Transverse colon (tissue), 4 donors: ENCODE results near the gene FOXE3. TPM values are rescaled to one million over a fixed set of nuclear protein-coding genes. Genes with fewer than 3 reads are reported as not detected.

Experiments
- DNase-seq: peaks from one replicate; pipeline ENCODE4 v3.0.0-alpha.2; 2019
- H3K27ac ChIP-seq, 4 donors: fragments of 200-600 bp; sonication (generic); 2 replicates each; pipeline ENCODE4 v1.5.1; 2016 to 2018; ENCODE audit warnings: inconsistent platforms in 4 of 4
- H3K27me3 ChIP-seq: fragments of 200-600 bp; sonication (generic); 2 replicates; pipeline ENCODE4 v1.5.1; 2017; ENCODE audit warnings: inconsistent platforms
- H3K36me3 ChIP-seq, 4 donors: fragments of 200-600 bp; sonication (generic); 2 replicates each; pipeline ENCODE4 v1.5.1; 2017 to 2019; ENCODE audit warnings: inconsistent platforms in 4 of 4
- H3K4me1 ChIP-seq, 4 donors: fragments of 200-600 bp; sonication (generic); 2 replicates each; pipeline ENCODE4 v1.5.1; 2017 to 2020; ENCODE audit warnings: inconsistent platforms in 4 of 4
- H3K4me3 ChIP-seq, 4 donors: fragments of 200-600 bp; sonication (generic); 1 replicate in 1 of 4; 2 replicates in 3 of 4; pipeline versions ENCODE4 v1.5.1 to v1.6.1; 2017 to 2019; ENCODE audit warnings: inconsistent platforms in 4 of 4
- H3K9me3 ChIP-seq, 2 donors: fragments of 200-600 bp; sonication (generic); 2 replicates each; pipeline ENCODE4 v1.5.1; 2017 to 2019; ENCODE audit warnings: inconsistent platforms in 2 of 2
- CTCF ChIP-seq, 5 experiments: fragments of 200-600 bp in 3 of 5; fragments of 450-650 bp in 2 of 5; sonication (generic) in 3 of 5; IDR thresholded peaks; 1 replicate in 2 of 5; 2 replicates in 3 of 5; pipeline ENCODE4 v1.5.1; 2016 to 2017; ENCODE audit warnings: antibody characterized with exemption in 5 of 5, inconsistent platforms in 3 of 5, mild to moderate bottlenecking in 2 of 5, moderate library complexity in 1 of 5
- EP300 ChIP-seq: sonication (generic); formaldehyde crosslinking; IDR thresholded peaks from one replicate; pipeline ENCODE4 v1.6.1; 2017; ENCODE audit warnings: antibody characterized with exemption, low read depth
- POLR2A ChIP-seq: fragments of 450-650 bp; IDR thresholded peaks from one replicate; pipeline ENCODE4 v1.6.1; 2016; ENCODE audit warnings: antibody characterized with exemption, mild to moderate bottlenecking, moderate library complexity
- POLR2AphosphoS5 ChIP-seq, 3 donors: sonication (generic); formaldehyde crosslinking; IDR thresholded peaks; one replicate each; pipeline ENCODE4 v1.6.1; 2016; ENCODE audit warnings: antibody characterized with exemption in 3 of 3
- WGBS, 2 donors: methylation state at CpG; one replicate each; pipeline ENCODE4 v1.1.5; 2018; ENCODE audit warnings: low coverage in 1 of 2; 5-methylcytosine and 5-hydroxymethylcytosine counted together
- in situ Hi-C, 4 donors: fragments of 200-750 bp; cut with MboI; loops; one replicate each; pipeline versions ENCODE4 v1.15.0 to v1.15.1; 2017; ENCODE audit warnings: low sequenced_read_pairs in 3 of 4, low pct_ligation_motif_present in 1 of 4, low pct_unique_long_range_greater_than_20kb in 1 of 4
- intact Hi-C: fragments of 100-400 bp; cut with DNase I; formaldehyde crosslinking; loops from one replicate; pipeline ENCODE4 v1.15.1; 2023; ENCODE audit warnings: low total_unique reads
- total RNA-seq, 4 donors: library from RNA; depleted of rRNA; stranded (reverse); fragments of >200 nt; gene quantifications; one replicate each; pipeline ENCODE4 v1.1.0, GENCODE V29; 2016

FOXE3 gene
- total RNA-seq, 4 donors from 2014 or later = not detected

DNA sequence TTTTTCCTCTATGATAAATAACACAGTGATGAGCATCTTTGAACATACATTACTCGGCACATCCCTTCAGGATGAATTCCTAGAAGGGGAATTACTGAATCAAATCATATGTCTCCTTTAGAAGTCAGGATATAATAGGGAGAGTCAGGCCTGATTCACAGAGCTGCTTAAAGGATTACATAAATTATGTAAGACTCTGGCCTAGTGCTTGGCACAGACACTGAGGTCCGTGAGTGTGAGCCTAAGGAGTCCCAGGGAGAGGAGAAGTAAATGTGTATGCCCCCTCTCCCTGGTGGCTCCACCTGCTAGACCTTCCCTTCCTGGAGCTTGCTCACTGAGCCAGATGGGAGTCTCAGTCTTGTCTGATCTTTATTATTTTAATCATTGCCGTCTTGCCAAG lies 8.6 kb upstream of the FOXE3 start:
- TF ChIP-seq CTCF (IDR thresholded peaks at IDR 0.05) (no peak), POLR2A (no peak), POLR2AphosphoS5 (IDR thresholded peaks at IDR 0.05) (no peak), EP300 (no peak)
- intact Hi-C loops (no loop called here), in situ Hi-C loops (loop anchor here in 2 of 4 donors (25.0 kb wide), 1 partner anchor 220 kb away; the partner anchor contains the start of gene PDZK1IP1 (in 2 of the 2))
- Histone ChIP-seq H3K4me3 (no peak overlapping the region), H3K4me1 (no peaks in the 10 kb centered on the region), H3K27ac (no peak overlapping the region), H3K36me3 (no peaks in the 10 kb centered on the region), H3K27me3 (no peaks in the 10 kb centered on the region), H3K9me3 (no peaks in the 10 kb centered on the region)
- DNase-seq = no peak
- 83 to 86% methylated on average over 1 to 3 of the region's 3 CpGs for WGBS, 2 donors

- H3K4me3 ChIP-seq = no peak overlapping the region
- in situ Hi-C loops (loop anchor here in 2 of 4 donors (25.0 kb wide), 1 partner anchor 222 kb away; the partner anchor contains the start of gene PDZK1IP1 (in 2 of the 2)), intact Hi-C loops (no loop called here)
- DNase-seq = no peak
- no peaks in the 10 kb centered on the region for H3K36me3 ChIP-seq
- TF ChIP-seq POLR2A = no peak
- no peaks in the 10 kb centered on the region for H3K27me3 ChIP-seq
- no peak overlapping the region for H3K27ac ChIP-seq
- H3K4me1 ChIP-seq = no peaks in the 10 kb centered on the region
- 76 to 78% methylated on average over 2 to 12 of the region's 12 CpGs for WGBS, 2 donors
- no peaks in the 10 kb centered on the region for H3K9me3 ChIP-seq
Measured at GRCh38 chr1:47409311-47410067, 6.6 kb upstream of the FOXE3 start.

- Histone ChIP-seq H3K36me3 (no peaks in the 10 kb centered on the region), H3K9me3 (no peaks in the 10 kb centered on the region), H3K27me3 (peaks cover 5% of the 10 kb centered on the region), H3K27ac (no peak overlapping the region), H3K4me1 (no peaks in the 10 kb centered on the region), H3K4me3 (no peak overlapping the region)
- intact Hi-C loops (no loop called here), in situ Hi-C loops (loop anchor here in 2 of 4 donors (25.0 kb wide), 1 partner anchor 223 kb away; the partner anchor contains the start of gene PDZK1IP1 (in 2 of the 2))
- 41 to 71% methylated on average over 3 of the region's 3 CpGs for WGBS, 2 donors
- no peak for DNase-seq
- no peak for TF ChIP-seq CTCF (IDR thresholded peaks at IDR 0.05)
- TF ChIP-seq EP300 = no peak
- TF ChIP-seq POLR2AphosphoS5 (IDR thresholded peaks at IDR 0.05) = no peak
- no peak for TF ChIP-seq POLR2A
Measured at GRCh38 chr1:47410068-47410455, 6.0 kb upstream of the FOXE3 start.

DNA sequence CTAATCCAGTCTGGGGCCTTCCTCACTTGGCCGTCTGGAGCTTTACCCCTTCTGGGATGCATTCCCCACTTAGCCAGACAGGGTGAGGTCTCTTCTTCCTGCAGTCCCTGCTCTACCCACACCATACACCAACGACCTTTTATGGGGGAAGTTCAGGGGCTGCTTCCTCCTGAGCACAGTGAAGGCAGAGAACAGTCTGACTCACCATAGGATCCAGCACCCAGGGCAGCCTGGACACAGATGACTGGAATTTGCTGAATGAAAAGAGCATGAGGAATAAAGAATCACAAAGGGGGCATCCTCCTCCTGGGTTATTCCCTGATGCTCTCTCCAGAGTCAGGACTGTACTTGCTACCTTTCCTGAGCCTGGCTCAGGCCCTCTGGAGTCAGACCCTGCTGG lies 4.6 kb upstream of the FOXE3 start:
- Histone ChIP-seq H3K27me3 (peaks cover 17% of the 10 kb centered on the region), H3K4me3 (no peak overlapping the region), H3K36me3 (no peaks in the 10 kb centered on the region), H3K9me3 (no peaks in the 10 kb centered on the region), H3K27ac (no peak overlapping the region), H3K4me1 (peaks cover 0 to 3% (median 0%) of the 10 kb centered on the region in 4 donors)
- TF ChIP-seq EP300 (no peak), POLR2A (no peak), CTCF (IDR thresholded peaks at IDR 0.05) (no peak), POLR2AphosphoS5 (IDR thresholded peaks at IDR 0.05) (no peak)
- in situ Hi-C loops = loop anchor here in 2 of 4 donors (25.0 kb wide), 1 partner anchor 224 kb away; the partner anchor contains the start of gene PDZK1IP1 (in 2 of the 2)
- 39% methylated on average over 2 of the region's 2 CpGs; no CpG with 5 or more reads in 1 of the 2 donors for WGBS, 2 donors
- DNase-seq = no peak
- intact Hi-C loops = no loop called here
